Kidney epithelial cell (primary cell): ENCODE data around the gene DEGS2. TPM values are rescaled to one million over a fixed set of nuclear protein-coding genes. Genes with fewer than 3 reads are reported as not detected.
"Not testable (repeated sequence)": the region's sequence is repeated elsewhere in the genome, so short reads cannot be mapped to it uniquely, and the experiment has no call there.

Source experiments
- DNase-seq: peaks from one replicate; pipeline ENCODE4 v3.0.0-alpha.2; 2010; ENCODE audit warnings: low read depth
- H3K27me3 ChIP-seq: 2 replicates; pipeline ENCODE4 v1.6.0; 2011; ENCODE audit warnings: low read length; ENCODE audit not compliant: control insufficient read depth, insufficient read depth
- H3K36me3 ChIP-seq: 2 replicates; pipeline ENCODE4 v1.5.1; 2011; ENCODE audit warnings: low read length; ENCODE audit not compliant: control insufficient read depth, insufficient read depth
- H3K4me3 ChIP-seq: 2 replicates; pipeline ENCODE4 v1.5.1; 2011; ENCODE audit warnings: low read depth, mild to moderate bottlenecking, control low read depth, low read length
- total RNA-seq: library from RNA; depleted of rRNA; stranded (reverse); fragments of >200 nt; gene quantifications from 2 replicates; pipeline ENCODE4 v1.2.3, GENCODE V29; 2015
- TF ChIP-seq, protein P1 (sequence below): IDR thresholded peaks from 2 replicates; pipeline ENCODE4 v1.5.1; 2011; ENCODE audit warnings: mild to moderate bottlenecking, moderate library complexity, low read length, control low read depth, inconsistent platforms; ENCODE audit not compliant: insufficient read depth, poor library complexity, severe bottlenecking

Gene DEGS2
- 0.75 TPM in 1 of 2 replicates, not detected in the other for total RNA-seq

- Histone ChIP-seq H3K4me3 (peak within 1 kb of the TSS; percentile 20), H3K36me3 (no peaks in the 10 kb centered on the region), H3K27me3 (peaks cover 42% of the 10 kb centered on the region)
- no peak for DNase-seq
- TF ChIP-seq, protein P1, sequence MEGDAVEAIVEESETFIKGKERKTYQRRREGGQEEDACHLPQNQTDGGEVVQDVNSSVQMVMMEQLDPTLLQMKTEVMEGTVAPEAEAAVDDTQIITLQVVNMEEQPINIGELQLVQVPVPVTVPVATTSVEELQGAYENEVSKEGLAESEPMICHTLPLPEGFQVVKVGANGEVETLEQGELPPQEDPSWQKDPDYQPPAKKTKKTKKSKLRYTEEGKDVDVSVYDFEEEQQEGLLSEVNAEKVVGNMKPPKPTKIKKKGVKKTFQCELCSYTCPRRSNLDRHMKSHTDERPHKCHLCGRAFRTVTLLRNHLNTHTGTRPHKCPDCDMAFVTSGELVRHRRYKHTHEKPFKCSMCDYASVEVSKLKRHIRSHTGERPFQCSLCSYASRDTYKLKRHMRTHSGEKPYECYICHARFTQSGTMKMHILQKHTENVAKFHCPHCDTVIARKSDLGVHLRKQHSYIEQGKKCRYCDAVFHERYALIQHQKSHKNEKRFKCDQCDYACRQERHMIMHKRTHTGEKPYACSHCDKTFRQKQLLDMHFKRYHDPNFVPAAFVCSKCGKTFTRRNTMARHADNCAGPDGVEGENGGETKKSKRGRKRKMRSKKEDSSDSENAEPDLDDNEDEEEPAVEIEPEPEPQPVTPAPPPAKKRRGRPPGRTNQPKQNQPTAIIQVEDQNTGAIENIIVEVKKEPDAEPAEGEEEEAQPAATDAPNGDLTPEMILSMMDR, result no peak
Observed at GRCh38 chr14:100159094-100159864, at the start of gene DEGS2. TSS of gene DEGS2 (minus strand) at chr14:100159645. CDS start at chr14:100159587, 58 bp downstream.

DNA sequence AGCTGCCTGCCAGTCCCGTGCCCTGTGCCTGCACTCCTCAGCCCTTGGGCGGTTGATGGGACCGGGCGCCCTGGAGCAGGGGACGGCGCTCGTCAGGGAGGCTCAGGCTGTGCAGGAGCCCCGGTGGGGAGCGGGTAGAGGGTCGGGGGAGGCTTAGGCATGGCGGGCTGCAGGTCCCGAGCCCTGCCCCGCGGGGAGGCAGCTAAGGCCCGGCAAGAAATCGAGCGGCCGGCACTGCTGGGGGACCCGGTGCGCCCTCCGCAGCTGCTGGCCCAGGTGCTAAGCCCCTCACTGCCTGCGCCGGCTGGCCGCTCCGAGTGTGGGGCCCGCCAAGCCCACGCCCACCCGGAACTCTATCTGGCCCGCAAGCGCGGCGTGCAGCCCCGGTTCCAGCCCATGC is 48.7 kb upstream of the DEGS2 start:
- not testable (repeated sequence) for H3K4me3 ChIP-seq, H3K36me3 ChIP-seq, H3K27me3 ChIP-seq, DNase-seq

DNA sequence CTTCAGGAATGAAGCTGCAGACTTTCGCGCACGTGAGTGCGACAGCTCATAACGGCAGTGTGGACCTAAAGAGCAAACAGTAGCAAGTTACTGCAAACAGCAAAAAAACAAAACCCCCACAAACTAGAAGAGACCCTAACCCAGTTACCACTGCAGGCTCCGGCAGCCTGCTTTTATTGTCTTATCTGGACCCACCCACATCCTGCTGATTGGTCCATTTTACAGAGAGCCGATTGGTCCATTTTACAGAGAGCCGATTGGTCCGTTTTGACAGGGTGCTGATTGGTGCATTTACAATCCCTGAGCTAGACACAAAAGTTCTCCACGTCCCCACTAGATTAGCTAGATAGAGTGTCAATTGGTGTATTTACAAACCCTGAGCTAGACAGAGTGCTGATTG is 48.1 kb upstream of the DEGS2 start:
- H3K36me3 ChIP-seq, DNase-seq, H3K27me3 ChIP-seq, H3K4me3 ChIP-seq: not testable (repeated sequence)

GRCh38 chr14:100204835-100205167 is 45.4 kb upstream of the DEGS2 start:
- H3K27me3 ChIP-seq, H3K4me3 ChIP-seq, H3K36me3 ChIP-seq, DNase-seq: not testable (repeated sequence)

- TF ChIP-seq, protein P1, result no peak
- Histone ChIP-seq H3K36me3 (no peaks in the 10 kb centered on the region), H3K4me3 (no peak overlapping the region), H3K27me3 (no peaks in the 10 kb centered on the region)
- no peak for DNase-seq
Observed at GRCh38 chr14:100203962-100204834, 44.8 kb upstream of the DEGS2 start.

GRCh38 chr14:100203146-100203545 is 43.7 kb upstream of the DEGS2 start:
- no peak for DNase-seq
- TF ChIP-seq, protein P1, result no peak
- no peaks in the 10 kb centered on the region for H3K27me3 ChIP-seq
- H3K36me3 ChIP-seq, result no peaks in the 10 kb centered on the region
- H3K4me3 ChIP-seq, result no peak overlapping the region

- TF ChIP-seq, protein P1, result no peak
- no peaks in the 10 kb centered on the region for H3K36me3 ChIP-seq
Observed at GRCh38 chr14:100202712-100203111, 43.3 kb upstream of the DEGS2 start.

More at GRCh38 chr14:100202712-100203111, 43.3 kb upstream of the DEGS2 start:
- Histone ChIP-seq H3K27me3 (no peaks in the 10 kb centered on the region), H3K4me3 (no peak overlapping the region)
- DNase-seq, result no peak
